Upper lobe of left lung (tissue), 6 donors: Measurements from ENCODE around the gene DLGAP1. TPM values are rescaled to one million over a fixed set of nuclear protein-coding genes. Genes with fewer than 3 reads are reported as not detected.

Source experiments
- ATAC-seq, 2 donors: fragments of 200-7000 bp; cut with Tn5 transposase; one replicate each; pipeline ENCODE4 v1.9.1; 2022; ENCODE audit warnings: mild to moderate bottlenecking in 2 of 2, moderate library complexity in 2 of 2; ENCODE audit not compliant: low FRiP score in 2 of 2
- DNase-seq, 2 donors: peaks; one replicate each; pipeline ENCODE4 v3.0.0-alpha.2; 2019 to 2020
- H3K27ac ChIP-seq, 4 donors: fragments of 200-600 bp; sonication (generic); one replicate each; pipeline ENCODE4 v1.5.1; 2016 to 2019
- H3K27me3 ChIP-seq, 4 donors: fragments of 200-600 bp; sonication (generic); one replicate each; pipeline ENCODE4 v1.5.1; 2017 to 2019
- H3K36me3 ChIP-seq, 4 donors: fragments of 200-600 bp; sonication (generic); one replicate each; pipeline ENCODE4 v1.5.1; 2016 to 2019
- H3K4me1 ChIP-seq, 4 donors: fragments of 200-600 bp; sonication (generic); one replicate each; pipeline ENCODE4 v1.5.1; 2018 to 2019
- H3K4me3 ChIP-seq, 4 donors: fragments of 200-600 bp; sonication (generic); one replicate each; pipeline ENCODE4 v1.5.1; 2017 to 2019; ENCODE audit warnings: mild to moderate bottlenecking in 2 of 4, moderate library complexity in 1 of 4
- H3K9me3 ChIP-seq, 4 donors: fragments of 200-600 bp; sonication (generic); one replicate each; pipeline ENCODE4 v1.5.1; 2018 to 2019
- EP300 ChIP-seq, 4 donors: sonication (generic); formaldehyde crosslinking; IDR thresholded peaks; one replicate each; pipeline ENCODE4 v1.5.1; 2017; ENCODE audit warnings: antibody characterized with exemption in 4 of 4, control low read depth in 2 of 4
- POLR2A ChIP-seq, 4 donors: fragments of 450-650 bp; IDR thresholded peaks; one replicate each; pipeline ENCODE4 v1.5.1; 2016 to 2017; ENCODE audit warnings: antibody characterized with exemption in 4 of 4, mild to moderate bottlenecking in 2 of 4
- POLR2AphosphoS5 ChIP-seq, 2 donors: sonication (generic); formaldehyde crosslinking; IDR thresholded peaks; one replicate each; pipeline ENCODE4 v1.5.1; 2017; ENCODE audit warnings: antibody characterized with exemption in 2 of 2
- WGBS, 2 donors: methylation state at CpG; one replicate each; pipeline ENCODE4 v1.1.5; 2017 to 2018; 5-methylcytosine and 5-hydroxymethylcytosine counted together
- total RNA-seq, 6 donors: library from RNA; depleted of rRNA in 4 of 6; stranded (reverse); fragments of >200 nt in 4 of 6; gene quantifications; one replicate each; pipeline versions ENCODE4 v1.1.0 to v1.2.1, GENCODE V29; 2016 to 2021
- TF ChIP-seq, protein P1 (sequence below), 6 experiments: fragments of 450-650 bp in 4 of 6; fragments of 200-600 bp in 2 of 6; sonication (generic) in 2 of 6; IDR thresholded peaks; one replicate each; pipeline ENCODE4 v1.5.1; 2016 to 2019; ENCODE audit warnings: antibody characterized with exemption in 6 of 6
- donor health status: DM: no; HTN: no; CAD: no; lungs with moderate emphysema.
- donor health status: DM: no; HTN: yes; CAD: no; lungs with severe emphysema.

DLGAP1 gene
- total RNA-seq, 6 donors from 2014 or later, result 2.1 to 4.6 (median 3.6) TPM

GRCh38 chr18:4357579-4357978 is 97.5 kb downstream of the DLGAP1 start:
- H3K4me1 ChIP-seq, result no peaks in the 10 kb centered on the region
- no peak for ATAC-seq
- no peak overlapping the region for H3K27ac ChIP-seq
- H3K9me3 ChIP-seq, result no peaks in the 10 kb centered on the region
- TF ChIP-seq POLR2AphosphoS5 (IDR thresholded peaks at IDR 0.05) (no peak), POLR2A (IDR thresholded peaks at IDR 0.05) (no peak), EP300 (IDR thresholded peaks at IDR 0.05) (no peak)
- TF ChIP-seq, protein P1, sequence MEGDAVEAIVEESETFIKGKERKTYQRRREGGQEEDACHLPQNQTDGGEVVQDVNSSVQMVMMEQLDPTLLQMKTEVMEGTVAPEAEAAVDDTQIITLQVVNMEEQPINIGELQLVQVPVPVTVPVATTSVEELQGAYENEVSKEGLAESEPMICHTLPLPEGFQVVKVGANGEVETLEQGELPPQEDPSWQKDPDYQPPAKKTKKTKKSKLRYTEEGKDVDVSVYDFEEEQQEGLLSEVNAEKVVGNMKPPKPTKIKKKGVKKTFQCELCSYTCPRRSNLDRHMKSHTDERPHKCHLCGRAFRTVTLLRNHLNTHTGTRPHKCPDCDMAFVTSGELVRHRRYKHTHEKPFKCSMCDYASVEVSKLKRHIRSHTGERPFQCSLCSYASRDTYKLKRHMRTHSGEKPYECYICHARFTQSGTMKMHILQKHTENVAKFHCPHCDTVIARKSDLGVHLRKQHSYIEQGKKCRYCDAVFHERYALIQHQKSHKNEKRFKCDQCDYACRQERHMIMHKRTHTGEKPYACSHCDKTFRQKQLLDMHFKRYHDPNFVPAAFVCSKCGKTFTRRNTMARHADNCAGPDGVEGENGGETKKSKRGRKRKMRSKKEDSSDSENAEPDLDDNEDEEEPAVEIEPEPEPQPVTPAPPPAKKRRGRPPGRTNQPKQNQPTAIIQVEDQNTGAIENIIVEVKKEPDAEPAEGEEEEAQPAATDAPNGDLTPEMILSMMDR (IDR thresholded peaks at IDR 0.05), result no peak
- H3K4me3 ChIP-seq, result no peak overlapping the region
- H3K27me3 ChIP-seq, result no peaks in the 10 kb centered on the region
- 26 to 64% methylated on average over 2 to 4 of the region's 4 CpGs for whole genome bisulfite sequencing, 2 donors
- no peak for DNase-seq
- no peaks in the 10 kb centered on the region for H3K36me3 ChIP-seq

DNA sequence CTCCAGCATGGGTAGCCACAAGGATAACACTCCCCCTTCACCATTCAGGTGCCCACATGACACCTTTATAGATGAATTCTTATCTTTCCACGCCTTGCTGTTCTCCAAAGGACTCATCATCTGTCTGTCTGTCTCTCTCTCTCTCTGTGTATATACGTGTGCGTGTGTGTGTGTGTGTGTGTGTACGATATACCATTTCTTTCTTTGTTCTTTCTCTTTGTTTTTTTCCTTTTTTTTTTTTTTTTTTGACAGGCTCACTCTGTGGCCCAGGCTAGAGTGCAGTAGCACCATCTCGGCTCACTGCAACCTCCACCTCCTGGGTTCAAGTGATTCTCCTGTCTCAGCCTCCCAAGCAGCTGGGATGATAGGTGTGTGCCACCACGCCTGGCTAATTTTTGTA is 98.2 kb downstream of the DLGAP1 start:
- WGBS, 2 donors, result 86 to 88% methylated on average over 5 to 6 of the region's 6 CpGs

GRCh38 chr18:4353853-4354418 is 101.2 kb downstream of the DLGAP1 start:
- no peaks in the 10 kb centered on the region for H3K9me3 ChIP-seq
- 57 to 58% methylated on average over 9 of the region's 9 CpGs for WGBS, 2 donors
- H3K36me3 ChIP-seq, result no peaks in the 10 kb centered on the region
- DNase-seq (no peak), ATAC-seq (no peak)
- H3K4me1 ChIP-seq, result no peaks in the 10 kb centered on the region
- H3K27me3 ChIP-seq, result no peaks in the 10 kb centered on the region
- H3K27ac ChIP-seq, result no peak overlapping the region
- TF ChIP-seq POLR2AphosphoS5 (IDR thresholded peaks at IDR 0.05), result no peak
- TF ChIP-seq, protein P1 (IDR thresholded peaks at IDR 0.05), result no peak
- TF ChIP-seq POLR2A (IDR thresholded peaks at IDR 0.05), result no peak
- TF ChIP-seq EP300 (IDR thresholded peaks at IDR 0.05), result no peak
- no peak overlapping the region for H3K4me3 ChIP-seq

More for the DNA sequence above, 98.2 kb downstream of the DLGAP1 start:
- H3K36me3 ChIP-seq, result no peaks in the 10 kb centered on the region
- DNase-seq (no peak), ATAC-seq (no peak)
- no peaks in the 10 kb centered on the region for H3K27me3 ChIP-seq
- TF ChIP-seq EP300 (IDR thresholded peaks at IDR 0.05), result no peak
- TF ChIP-seq, protein P1 (IDR thresholded peaks at IDR 0.05), result no peak
- TF ChIP-seq POLR2AphosphoS5 (IDR thresholded peaks at IDR 0.05), result no peak
- TF ChIP-seq POLR2A (IDR thresholded peaks at IDR 0.05), result no peak
- no peak overlapping the region for H3K27ac ChIP-seq
- H3K4me1 ChIP-seq, result no peaks in the 10 kb centered on the region
- no peaks in the 10 kb centered on the region for H3K9me3 ChIP-seq
- no peak overlapping the region for H3K4me3 ChIP-seq

- no peaks in the 10 kb centered on the region for H3K27me3 ChIP-seq
- H3K4me1 ChIP-seq, result no peaks in the 10 kb centered on the region
- WGBS, 2 donors, result 34 to 38% methylated on average over 15 of the region's 15 CpGs
- H3K36me3 ChIP-seq, result no peaks in the 10 kb centered on the region
- no peak for DNase-seq
- H3K9me3 ChIP-seq, result no peaks in the 10 kb centered on the region
- ATAC-seq, result no peak
- TF ChIP-seq POLR2A (IDR thresholded peaks at IDR 0.05), result no peak
- TF ChIP-seq, protein P1 (IDR thresholded peaks at IDR 0.05), result no peak
- no peak for TF ChIP-seq POLR2AphosphoS5 (IDR thresholded peaks at IDR 0.05)
- no peak for TF ChIP-seq EP300 (IDR thresholded peaks at IDR 0.05)
- H3K27ac ChIP-seq, result no peak overlapping the region
- H3K4me3 ChIP-seq, result no peak overlapping the region
Observed at GRCh38 chr18:4352746-4353551, 102.2 kb downstream of the DLGAP1 start.
